NCI-H446 treated with DMSO at 0.1 percent for 48 hours (cell line): Measurements from ENCODE around the gene CMPK1.
"Not testable (repeated sequence)": the region's sequence is repeated elsewhere in the genome, so short reads cannot be mapped to it uniquely, and the experiment has no call there.

Experiments
- DNase-seq: peaks from one replicate; lab custom pipeline; 2025; lab: John Stamatoyannopoulos, UW

Gene CMPK1

DNA sequence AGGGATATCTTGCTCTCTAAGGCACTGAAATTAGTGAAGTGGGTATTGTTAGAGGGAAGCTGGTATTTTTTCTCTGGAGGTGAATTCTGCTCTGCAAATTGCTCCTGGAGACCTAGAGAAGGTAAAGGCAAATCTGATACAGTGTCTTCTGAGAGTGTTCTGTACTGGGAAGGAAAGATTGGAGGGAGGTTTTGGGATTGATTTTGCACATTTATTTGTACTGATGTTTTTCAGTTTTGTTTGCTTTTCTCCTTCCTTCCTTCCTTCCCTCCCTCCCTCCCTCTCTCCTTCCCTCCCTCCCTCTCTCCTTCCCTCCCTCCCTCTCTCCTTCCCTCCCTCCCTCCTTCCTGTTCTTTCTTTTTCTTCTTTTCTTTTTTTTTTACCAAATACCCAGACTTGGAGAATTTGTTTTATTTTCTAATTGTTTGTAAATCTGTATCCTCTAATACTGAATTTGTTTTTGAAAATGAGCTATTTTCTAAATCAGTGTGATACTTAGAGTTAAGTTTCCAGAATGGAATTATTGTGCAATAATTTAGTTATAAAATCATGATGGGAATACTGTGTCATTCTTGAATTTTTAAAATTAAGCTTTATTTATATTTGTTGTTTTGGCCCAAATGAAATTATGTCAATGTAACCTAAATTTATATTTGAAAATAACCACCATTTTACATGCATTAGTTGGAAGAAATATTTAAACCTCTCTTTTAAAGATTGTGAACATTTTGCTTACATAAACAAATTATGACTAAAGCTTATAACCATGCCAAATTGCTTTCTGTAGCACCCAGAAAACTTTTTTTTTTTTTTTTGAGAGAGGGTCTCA is 4.9 kb downstream of the CMPK1 start:
- DNase-seq: no peak

DNA sequence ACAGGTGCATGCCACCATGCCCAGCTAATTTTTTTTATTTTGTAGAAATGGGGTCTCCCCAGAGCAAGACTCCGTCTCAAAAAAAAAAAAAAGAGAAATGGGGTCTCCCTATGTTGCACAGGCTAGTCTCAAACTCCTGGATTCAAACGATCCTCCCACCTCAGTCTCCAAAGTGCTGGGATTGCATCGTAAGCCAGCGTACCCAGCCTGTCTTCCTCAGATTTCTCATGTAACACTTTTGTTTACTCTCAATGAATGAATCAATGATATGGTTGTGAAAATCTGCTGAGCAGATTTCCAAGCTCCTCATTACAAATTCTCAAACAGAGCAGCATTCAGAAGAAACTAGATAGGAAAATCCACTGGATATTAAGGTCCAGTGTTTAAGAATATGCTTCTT is 6.6 kb downstream of the CMPK1 start:
- no peak for DNase-seq

DNA sequence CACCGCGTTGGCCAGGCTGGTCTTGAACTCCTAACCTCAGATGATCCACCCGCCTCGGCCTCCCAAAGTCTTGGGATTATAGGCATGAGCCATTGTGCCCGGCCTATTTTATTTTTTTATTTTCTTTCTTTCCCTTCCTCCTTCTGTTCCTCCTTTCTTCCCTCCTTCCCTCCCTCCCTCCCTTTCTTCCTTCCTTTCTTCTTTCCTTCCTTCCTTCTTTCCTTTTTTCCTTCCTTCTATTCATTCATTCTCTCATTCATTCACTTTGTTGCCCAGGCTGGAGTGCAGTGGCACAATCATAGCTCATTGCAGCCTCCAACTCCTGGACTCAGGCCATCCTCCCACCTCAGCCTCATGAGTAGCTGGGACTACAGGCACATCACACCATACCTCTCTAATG is 13.4 kb downstream of the CMPK1 start:
- not testable (repeated sequence) for DNase-seq

DNA sequence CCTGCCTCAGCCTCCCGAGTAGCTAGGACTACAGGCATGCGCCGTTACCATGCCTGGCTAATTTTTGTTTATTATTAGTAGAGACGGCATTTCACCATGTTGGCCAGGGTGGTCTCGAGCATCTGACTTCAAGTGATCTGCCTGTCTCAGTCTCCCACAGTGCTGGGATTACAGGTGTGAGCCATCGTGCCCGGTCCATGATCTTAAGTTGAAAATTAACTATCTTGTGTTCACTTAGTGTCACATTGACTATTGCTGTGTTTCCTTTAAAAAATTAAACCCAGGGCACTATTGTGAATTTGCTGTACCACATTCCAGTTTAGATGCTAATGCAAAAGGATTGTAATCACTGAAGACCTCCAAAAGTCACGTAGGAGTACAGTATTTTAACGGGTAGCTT is 14.1 kb downstream of the CMPK1 start:
- DNase-seq: no peak

DNA sequence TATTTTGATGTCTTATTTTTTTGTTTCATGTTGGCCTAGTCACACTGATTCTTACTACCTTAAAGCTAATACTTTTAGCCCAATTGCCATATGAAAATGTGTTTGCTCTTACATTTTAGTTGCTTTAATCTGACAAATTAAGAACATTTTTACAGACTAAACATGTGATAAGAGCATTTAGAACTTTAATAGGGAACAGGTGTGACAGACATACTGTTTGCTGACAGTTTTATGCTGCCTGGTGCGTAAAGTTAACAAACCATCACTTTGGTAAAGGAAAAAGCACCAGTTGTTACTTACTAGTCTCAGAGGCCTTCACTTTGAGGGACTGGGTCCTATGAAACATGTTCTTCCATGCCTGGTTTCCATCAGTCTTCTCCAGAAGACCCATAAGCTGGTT is 14.7 kb downstream of the CMPK1 start:
- no peak for DNase-seq

DNA sequence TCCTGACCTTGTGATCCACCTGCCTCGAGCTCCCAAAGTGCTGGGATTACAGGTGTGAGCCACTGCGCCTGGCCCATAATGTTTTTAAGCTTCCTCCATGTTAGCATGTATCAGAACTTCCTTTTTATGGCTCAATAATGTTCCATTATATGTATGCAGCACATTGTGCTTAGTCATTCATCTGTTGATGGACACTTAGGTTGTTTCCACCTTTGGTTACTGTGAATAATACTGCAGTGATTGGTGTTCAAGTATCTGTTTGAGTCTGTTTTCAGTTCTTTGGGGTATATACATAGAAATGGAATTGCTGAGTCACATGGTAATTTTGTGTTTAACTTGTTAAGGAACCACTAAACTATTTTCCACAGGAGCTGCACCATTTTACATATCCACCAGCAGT is 17.7 kb downstream of the CMPK1 start:
- DNase-seq: no peak

DNA sequence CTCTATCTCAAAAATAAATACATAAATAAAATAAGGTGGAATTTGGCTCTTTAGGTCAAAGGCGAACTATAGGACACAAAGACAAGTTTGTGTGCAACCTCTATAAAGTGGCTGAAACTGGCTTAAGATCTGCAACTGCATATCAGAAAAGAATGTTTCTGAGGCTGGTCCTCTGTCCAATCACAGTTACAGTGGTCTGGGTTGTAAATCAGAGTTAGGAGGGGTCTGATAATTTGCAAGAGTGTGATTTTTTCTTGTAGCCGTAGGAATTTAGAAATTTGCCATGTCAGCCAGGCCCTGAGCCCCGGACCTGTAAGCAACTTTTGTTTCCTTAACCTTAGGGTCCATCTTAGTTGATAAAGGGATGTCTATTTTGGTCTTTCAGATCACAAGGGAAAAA is 27.8 kb downstream of the CMPK1 start:
- no peak for DNase-seq

DNA sequence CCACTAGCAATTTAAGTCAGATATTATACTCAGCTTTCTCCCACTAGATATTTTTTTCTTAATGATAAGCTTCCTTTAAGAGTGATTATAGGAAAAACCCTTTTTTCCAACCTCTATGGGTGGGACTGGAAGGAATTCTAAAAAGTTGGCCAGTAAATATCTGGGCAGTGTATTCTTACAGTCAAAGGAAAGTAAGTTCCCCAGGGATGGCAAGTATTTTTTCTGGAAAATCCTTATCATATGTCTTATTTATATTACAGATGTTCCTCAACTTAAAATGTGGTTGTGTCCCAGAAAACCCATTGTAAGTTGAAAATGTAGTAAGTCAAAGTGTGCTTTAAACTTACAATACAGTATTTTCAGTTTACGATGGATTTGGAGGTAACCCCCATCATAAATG is 29.2 kb downstream of the CMPK1 start:
- no peak for DNase-seq

DNA sequence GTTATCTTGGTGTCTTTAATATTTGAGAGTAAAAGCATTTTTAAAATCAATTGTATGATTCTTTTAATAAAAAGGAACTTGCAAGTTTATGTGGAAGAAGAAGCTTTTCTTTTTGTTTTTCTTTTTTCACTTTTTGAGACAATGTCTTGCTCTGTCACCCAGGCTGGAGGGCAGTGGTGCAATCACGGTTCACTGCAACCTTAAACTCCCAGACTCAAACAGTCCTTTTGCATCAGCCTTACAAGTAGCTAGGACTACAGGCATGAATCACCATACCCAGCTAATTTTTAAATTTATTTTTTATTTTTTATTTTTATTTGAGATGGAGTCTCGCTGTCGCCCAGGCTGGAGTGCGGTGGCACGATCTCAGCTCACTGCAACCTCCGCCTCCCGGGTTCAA is 34.1 kb downstream of the CMPK1 start:
- DNase-seq: no peak

DNA sequence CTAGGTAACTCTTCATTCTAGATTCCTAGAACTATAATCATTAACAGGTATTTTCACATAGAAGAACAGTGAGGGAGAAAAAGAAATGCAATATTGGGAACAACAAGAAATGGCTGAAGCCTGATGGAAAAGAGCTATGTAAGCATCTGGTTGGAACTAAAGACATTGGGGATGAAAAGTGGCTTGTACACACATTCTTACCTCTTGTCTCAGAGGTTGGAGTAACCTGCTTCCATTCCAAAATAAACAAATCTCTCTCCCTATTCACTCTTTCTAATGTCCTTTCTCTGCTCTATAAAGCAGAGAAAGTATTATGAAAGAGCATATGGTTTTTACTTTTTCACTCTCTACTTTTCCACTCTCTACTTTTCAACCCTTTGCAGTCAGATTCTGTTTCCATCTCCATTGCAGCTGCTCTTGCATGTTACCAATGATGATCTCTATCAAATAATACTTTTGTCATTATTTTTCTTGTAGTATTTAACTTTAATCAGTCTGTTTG is 37.5 kb downstream of the CMPK1 start:
- DNase-seq: no peak

DNA sequence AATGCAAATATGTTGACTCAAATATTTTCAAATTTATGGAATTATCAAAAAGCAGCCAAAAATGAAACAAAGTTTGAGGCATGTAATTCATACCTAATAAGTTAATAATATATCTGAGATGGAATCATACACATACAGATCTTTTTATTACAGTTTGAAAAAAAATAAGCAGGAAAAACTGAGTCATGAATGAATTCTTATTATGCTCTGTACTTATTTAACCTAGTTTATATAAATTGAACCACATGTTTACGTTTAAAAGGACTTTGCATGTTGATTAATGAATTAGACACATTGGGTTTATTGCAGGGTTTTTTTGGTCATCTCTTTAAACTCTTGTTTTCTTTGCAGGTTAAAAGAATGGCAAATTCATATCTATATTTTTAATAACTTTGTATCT is 40.9 kb downstream of the CMPK1 start:
- no peak for DNase-seq

DNA sequence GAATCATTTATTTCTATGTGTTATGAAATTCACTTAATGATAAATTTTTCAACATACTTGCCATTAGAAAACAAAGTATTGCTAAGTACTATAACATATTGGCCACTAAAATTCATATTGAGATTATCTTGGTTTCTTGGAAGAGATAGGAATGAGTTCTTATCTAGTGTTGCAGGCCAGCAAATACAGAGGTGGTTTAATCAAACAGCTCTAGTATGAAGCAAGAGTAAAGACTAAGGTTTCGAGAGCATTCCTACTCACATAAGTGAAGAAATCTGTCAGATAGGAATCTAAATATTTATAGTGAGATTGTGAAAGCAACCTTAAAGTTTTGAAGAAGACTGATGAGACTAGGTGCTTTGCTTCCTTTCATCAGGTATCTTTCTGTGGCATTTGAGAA is 44.6 kb downstream of the CMPK1 start:
- no peak for DNase-seq

DNA sequence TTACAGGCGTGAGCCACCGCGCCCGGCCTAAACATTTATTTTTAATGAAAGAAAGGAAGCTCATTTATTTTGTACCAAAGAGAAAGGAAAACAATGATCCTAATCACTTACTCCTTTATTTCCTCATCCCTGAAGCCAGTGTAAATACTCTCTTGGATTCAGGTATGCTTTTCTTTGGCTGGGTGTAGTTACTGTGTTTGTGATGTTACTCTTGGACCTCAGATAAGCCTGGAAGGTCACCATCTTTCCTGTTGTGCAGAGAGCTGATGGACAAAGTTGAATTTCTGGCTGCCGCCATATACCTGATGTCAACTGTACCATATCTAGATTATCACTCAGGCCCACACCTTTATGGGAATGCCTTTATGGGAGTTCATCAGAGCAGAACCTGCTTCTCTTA is 47.1 kb downstream of the CMPK1 start:
- DNase-seq: no peak

DNA sequence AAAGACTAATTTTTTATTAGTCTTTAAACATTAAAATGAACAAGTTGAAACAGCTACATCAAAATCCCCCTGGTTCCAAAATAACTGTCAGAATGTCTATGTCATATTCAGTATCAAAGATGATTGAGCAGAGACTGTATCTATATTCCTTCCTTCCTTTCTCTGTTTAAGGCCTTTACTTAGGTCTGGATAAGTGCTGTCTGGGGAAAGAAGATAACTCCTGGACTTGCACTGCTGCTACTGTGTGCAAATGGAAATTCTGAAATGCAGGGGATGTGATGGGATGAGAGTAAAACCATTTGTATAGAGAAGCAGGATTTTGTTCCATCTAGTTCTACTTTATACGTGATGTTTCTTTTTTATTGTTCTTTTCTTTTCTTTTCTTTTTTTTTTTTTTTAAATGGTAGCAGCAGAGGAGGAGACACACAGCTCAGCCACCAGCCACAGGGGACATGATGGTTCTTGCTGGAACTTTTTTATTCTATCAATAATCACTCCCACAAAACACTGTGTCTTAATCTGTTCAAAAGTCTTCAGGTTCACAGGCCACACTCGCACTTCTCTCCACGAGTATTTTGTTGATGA is 48.9 kb downstream of the CMPK1 start:
- DNase-seq: no peak

DNA sequence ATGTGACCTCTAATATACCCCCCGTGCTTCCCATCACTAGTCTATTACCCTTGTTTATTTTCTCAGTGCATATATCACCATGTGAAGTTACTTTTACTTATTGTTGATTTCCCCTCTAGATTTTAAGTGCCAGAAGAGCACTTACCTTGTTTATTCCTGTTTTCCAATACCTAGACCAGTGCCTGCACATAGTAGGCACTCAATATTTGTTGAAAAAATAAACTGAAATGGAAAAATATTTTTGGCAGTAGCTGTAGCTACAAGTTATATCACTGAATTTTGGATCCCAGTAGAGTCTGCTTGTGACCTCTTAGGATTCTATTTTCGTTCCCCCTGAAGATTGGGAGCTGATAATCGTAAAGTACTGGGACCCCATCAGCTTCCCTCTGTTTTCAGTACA is 50.5 kb downstream of the CMPK1 start:
- no peak for DNase-seq

DNA sequence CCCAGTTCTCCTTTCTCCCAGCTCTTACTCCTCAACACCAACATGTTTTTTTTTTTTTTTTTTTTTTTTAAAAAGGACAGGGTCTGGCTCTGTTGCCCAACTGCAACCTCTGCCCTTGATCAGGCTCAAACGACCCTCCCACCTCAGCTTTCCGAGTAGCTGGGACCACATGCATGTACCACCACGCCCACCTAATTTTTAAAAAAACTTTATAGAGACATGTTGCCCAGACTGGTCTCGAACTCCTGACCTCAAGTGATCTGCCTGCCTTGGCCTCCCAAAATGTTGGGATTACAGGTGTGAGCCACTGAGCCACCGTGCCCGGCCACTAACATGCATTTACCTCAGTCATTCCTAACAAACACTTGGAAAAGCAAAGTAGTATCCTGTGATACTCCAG is 51.4 kb downstream of the CMPK1 start:
- DNase-seq: no peak

DNA sequence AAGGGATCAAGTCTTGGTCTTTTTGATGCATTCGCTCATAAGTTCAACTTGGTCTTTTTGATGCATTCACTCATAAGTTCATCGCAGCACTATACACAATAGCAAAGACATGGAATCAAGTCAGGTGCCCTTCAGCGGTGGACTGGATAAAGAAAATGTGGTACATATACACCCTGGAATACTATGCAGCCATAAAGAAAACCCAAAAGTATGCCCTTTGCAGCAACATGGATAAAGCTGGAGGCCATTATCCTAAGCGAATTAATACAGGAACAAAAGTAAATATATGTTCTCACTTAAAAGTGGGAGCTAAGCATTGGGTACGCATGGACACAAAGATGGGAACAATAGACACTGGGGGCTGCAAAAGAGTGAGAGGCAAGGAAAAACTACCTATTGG is 52.7 kb downstream of the CMPK1 start:
- DNase-seq: no peak

DNA sequence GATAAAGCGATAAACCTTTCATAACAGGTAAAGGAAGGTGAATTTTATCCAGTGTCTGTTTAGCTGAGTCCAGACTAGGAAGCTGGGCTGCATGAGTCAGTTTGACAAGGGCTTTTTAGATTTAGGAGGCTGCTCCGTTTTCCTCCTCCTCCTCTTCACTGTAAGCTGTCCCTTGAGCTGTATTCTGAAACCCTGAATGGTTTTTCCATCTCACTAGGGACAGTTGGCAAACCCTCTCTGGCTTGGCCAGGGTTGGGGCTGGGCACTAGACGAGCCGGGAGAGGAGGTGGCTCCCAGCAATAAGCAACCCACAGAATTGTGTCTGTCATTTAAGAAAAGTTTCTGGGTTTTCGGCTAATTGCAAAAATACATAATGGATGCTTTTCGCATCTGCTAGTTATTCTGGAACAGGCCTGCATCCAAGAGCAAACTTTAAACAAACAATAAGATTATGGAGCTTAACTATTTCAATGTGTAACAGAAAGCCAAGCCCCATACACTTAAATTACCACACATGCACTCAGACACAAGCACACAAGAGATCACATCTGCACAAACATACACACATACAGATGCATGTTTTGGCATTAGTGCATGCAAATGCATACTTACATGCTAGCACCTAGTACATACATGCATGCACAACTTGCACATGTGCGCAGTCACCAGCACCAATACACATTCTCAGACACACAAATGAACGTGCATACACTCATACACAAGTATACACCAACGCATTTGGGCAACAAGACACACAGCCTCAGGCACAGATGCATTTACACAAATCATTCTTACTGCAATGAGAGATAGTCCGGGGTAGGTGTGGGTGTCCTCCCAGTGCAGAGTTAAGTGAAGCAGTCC is 54.7 kb downstream of the CMPK1 start:
- DNase-seq: no peak

DNA sequence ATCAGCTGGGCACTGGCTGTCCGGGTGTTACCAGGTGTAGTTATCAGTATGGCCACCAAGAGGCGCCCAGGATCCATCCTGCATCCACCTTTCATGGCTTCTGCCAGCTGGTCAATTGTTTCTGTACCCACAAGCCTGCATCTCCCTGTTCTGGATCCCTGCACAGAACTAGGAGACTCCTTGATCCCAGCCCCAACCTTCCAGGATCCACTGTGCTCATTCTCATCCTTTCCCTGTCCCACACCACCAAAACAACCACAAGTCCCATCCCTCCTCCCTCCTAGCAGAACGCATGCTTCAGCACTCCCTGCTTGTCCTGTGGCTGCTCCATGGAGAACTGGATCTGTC is 55.3 kb downstream of the CMPK1 start:
- DNase-seq: no peak

DNA sequence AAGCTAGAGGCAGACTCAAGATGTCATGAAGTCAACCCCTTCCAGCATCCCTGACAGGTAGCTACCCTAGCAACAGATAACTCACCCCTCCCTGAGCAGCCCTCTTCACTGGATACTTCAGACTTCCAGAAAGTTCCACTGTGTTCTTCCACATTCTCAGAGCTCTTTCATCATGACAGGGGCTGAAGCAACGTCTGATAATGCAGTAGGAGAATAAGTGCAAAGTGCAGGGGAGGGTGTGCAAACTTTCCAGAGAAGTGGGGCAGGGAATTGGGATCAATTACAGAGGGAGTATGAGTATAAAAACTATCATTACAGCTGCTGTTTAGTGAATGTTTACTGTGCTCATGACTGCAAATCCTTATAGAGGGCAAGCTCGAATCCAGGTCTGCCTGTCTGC is 56.1 kb downstream of the CMPK1 start:
- DNase-seq: no peak

DNA sequence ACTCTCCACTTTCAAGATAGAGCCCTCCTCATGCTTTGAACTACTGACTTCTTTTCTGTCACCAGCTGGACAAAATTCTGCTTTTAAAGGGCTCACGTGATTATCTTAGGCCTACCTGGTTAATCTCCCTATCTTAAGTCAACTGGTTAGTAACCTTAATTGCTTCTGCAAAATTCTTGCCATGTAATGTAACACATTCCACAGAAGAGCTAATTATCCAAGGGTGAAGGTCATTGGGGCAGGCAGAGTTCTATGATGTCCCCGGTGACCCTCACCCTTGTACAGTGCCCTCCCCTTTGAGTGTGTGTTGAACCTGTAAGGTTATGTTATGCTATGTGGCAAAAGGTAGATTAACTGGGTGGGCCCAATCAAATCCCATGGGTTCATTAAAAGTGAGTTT is 57.3 kb downstream of the CMPK1 start:
- no peak for DNase-seq

DNA sequence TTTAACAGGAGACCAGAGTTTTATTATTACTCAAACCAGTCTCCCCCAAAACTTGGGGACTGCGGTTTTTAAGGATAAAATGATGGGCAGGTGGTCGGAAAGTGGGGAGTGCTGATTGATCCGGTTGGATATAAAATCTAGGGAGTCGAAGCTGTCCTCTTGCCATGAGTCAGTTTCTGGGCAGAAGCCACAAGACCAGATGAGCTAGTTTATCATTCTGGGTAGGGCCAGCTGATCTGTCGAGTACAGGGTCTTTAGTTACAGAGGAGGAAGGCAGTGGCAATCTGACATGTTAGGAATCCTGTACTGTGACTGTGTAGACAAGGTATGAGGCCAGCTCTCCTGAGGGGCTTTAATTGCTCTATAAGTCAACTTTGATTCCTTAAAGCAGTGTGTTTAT is 59.6 kb downstream of the CMPK1 start:
- DNase-seq: no peak

DNA sequence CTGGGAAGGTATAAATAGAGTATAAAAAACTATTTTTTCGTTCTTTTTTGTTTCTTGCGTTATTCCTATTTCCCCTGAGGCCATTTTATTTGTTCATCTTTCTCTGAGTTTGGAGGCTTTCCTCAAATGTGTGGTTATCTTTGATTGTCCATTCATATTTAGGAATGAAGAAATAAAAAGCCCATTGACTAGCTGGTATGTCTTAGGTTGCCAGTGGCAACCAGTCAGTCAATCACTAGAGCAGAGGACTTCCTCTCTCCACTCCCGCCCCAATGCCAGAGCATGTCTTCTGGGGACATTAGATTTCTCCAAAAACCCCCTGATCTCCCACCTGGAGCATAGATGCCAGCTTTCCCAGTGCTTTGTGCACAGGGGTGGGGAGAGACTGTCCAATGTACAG is 61.8 kb downstream of the CMPK1 start:
- DNase-seq: no peak
